Neuronal stem cell (in vitro differentiated cells): ENCODE measurements around the gene UGT1A3.

Experiments
- DNase-seq: peaks from one replicate; pipeline ENCODE4 v3.0.0-alpha.2; 2013; ENCODE audit warnings: low spot score
- H2AFZ ChIP-seq: one replicate; pipeline ENCODE4 v1.6.1; 2013; ENCODE audit warnings: mild to moderate bottlenecking, low read length, inconsistent platforms
- H2AK5ac ChIP-seq: 2 replicates; pipeline ENCODE4 v1.6.1; 2013; ENCODE audit warnings: low read depth, mild to moderate bottlenecking, inconsistent platforms, low read length, moderate library complexity, mixed read lengths
- H2BK120ac ChIP-seq: 2 replicates; pipeline ENCODE4 v1.6.1; 2013; ENCODE audit warnings: low read depth, mild to moderate bottlenecking, inconsistent platforms, low read length, moderate library complexity, mixed read lengths
- H2BK12ac ChIP-seq: one replicate; pipeline ENCODE4 v1.6.1; 2013; ENCODE audit warnings: low read length, inconsistent platforms
- H2BK15ac ChIP-seq: 2 replicates; pipeline ENCODE4 v1.6.1; 2013; ENCODE audit warnings: mild to moderate bottlenecking, low read length, inconsistent platforms, mixed read lengths
- H2BK5ac ChIP-seq: one replicate; pipeline ENCODE4 v1.6.1; 2013; ENCODE audit warnings: inconsistent platforms, mild to moderate bottlenecking, low read length, moderate library complexity
- H3K14ac ChIP-seq: one replicate; pipeline ENCODE4 v1.6.1; 2013; ENCODE audit warnings: low read length, inconsistent platforms
- H3K18ac ChIP-seq: 2 replicates; pipeline ENCODE4 v1.6.1; 2013; ENCODE audit warnings: low read length, inconsistent platforms
- H3K23ac ChIP-seq: 2 replicates; pipeline ENCODE4 v1.6.1; 2013; ENCODE audit warnings: low read depth, mild to moderate bottlenecking, mixed read lengths, low read length, inconsistent platforms; ENCODE audit not compliant: poor library complexity
- H3K27ac ChIP-seq: replicated peaks from 3 replicates; pipeline ENCODE4 v1.5.1; 2013; ENCODE audit warnings: low read length, inconsistent platforms
- H3K27me3 ChIP-seq, 3 experiments: 2 replicates each; pipeline ENCODE4 v1.6.1; 2013; ENCODE audit warnings: low read length in 3 of 3, mild to moderate bottlenecking in 2 of 3, inconsistent platforms in 1 of 3, low read depth in 1 of 3, mixed read lengths in 1 of 3, moderate library complexity in 1 of 3; ENCODE audit not compliant: control insufficient read depth in 3 of 3, insufficient read depth in 3 of 3
- H3K36me3 ChIP-seq, 2 donors: replicated peaks in 1 of 2; 2 replicates each; pipeline ENCODE4 v1.6.1; 2013; ENCODE audit warnings: low read length in 2 of 2; ENCODE audit not compliant: control insufficient read depth in 2 of 2, insufficient read depth in 2 of 2
- H3K4ac ChIP-seq: 2 replicates; pipeline ENCODE4 v1.6.1; 2013; ENCODE audit warnings: inconsistent platforms, mild to moderate bottlenecking, low read length, moderate library complexity
- H3K4me1 ChIP-seq, 2 donors: 1 replicate in 1 of 2; 2 replicates in 1 of 2; pipeline ENCODE4 v1.6.1; 2013; ENCODE audit warnings: low read length in 2 of 2, low read depth in 1 of 2; ENCODE audit not compliant: control insufficient read depth in 2 of 2, insufficient read depth in 1 of 2
- H3K4me2 ChIP-seq: one replicate; pipeline ENCODE4 v1.6.1; 2013; ENCODE audit warnings: mild to moderate bottlenecking, low read length, inconsistent platforms; ENCODE audit not compliant: insufficient read depth, poor library complexity, severe bottlenecking
- H3K4me3 ChIP-seq, 2 donors: 2 replicates each; pipeline ENCODE4 v1.5.1; 2013; ENCODE audit warnings: low read length in 2 of 2, mild to moderate bottlenecking in 2 of 2, inconsistent platforms in 1 of 2, moderate library complexity in 1 of 2
- H3K79me1 ChIP-seq: one replicate; pipeline ENCODE4 v1.6.1; 2013; ENCODE audit warnings: low read depth, mild to moderate bottlenecking, inconsistent platforms, low read length, moderate library complexity
- H3K9ac ChIP-seq: one replicate; pipeline ENCODE4 v1.6.1; 2013; ENCODE audit warnings: mild to moderate bottlenecking, low read depth, low read length, inconsistent platforms; ENCODE audit not compliant: poor library complexity
- H3K9me3 ChIP-seq, 2 donors: replicated peaks in 1 of 2; 2 replicates each; pipeline versions ENCODE3 to v1.6.1; 2013; ENCODE audit warnings: low read length in 2 of 2, mild to moderate bottlenecking in 2 of 2, inconsistent platforms in 1 of 2, low read depth in 1 of 2, mixed read lengths in 1 of 2, moderate library complexity in 1 of 2; ENCODE audit not compliant: control insufficient read depth in 2 of 2, insufficient read depth in 1 of 2
- H4K8ac ChIP-seq: one replicate; pipeline ENCODE4 v1.6.1; 2013; ENCODE audit warnings: low read depth, mild to moderate bottlenecking, inconsistent platforms, low read length, moderate library complexity
- H4K91ac ChIP-seq: one replicate; pipeline ENCODE4 v1.6.1; 2013; ENCODE audit warnings: low read length, low read depth, mild to moderate bottlenecking, inconsistent platforms; ENCODE audit not compliant: poor library complexity
- WGBS, 2 donors: extraction: QIAGEN DNeasy Blood & Tissue Kit; methylation state at CpG; one replicate each; pipeline ENCODE4 v1.1.7; 2013; ENCODE audit warnings: missing lambda C conversion rate in 2 of 2, mixed read lengths in 1 of 2; ENCODE audit not compliant: insufficient read length in 2 of 2, insufficient replicate concordance in 1 of 2; ENCODE audit errors: extremely low coverage in 2 of 2; 5-methylcytosine and 5-hydroxymethylcytosine counted together

UGT1A3 gene

DNA sequence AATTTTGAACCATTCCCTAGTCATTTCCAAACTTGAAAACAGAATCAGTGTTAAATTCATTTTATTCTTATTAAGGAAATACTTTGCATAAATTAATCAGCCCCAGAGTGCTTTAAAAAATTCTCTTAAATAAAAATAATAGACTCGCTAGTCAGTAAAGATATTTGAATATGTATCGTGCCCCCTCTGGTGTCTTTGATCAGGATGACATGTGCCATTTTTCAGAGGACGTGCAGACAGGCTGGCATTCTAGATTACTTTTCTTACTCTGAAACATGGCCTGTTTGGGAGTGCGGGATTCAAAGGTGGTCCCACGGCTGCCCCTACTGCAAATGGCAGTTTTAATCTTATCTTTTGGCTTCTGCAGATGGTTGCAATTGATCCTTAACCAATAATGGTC lies 43.7 kb downstream of the UGT1A3 start:
- H4K8ac ChIP-seq, result no peak overlapping the region
- no peaks in the 10 kb centered on the region for H3K79me1 ChIP-seq

DNA sequence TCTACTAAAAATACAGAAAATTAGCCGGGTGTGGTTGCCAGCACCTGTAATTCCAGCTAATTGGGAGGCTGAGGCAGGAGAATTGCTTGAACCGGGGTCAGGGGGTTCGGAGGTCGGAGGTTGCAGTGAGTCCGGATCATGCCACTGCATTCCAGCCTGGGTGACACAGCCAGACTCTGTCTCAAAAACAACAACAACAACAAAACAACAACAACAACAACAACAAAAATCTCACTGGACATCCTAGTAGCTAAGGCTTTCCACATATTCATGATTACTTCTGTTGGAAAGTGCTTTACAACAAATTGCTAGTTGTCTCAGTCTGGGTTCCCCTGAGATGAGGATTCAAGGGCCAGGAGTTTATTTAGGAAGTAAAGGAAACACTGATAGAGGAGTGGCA lies 45.0 kb downstream of the UGT1A3 start:
- H2BK120ac ChIP-seq, result no peak overlapping the region
- H3K4me2 ChIP-seq, result no peak overlapping the region
- H3K14ac ChIP-seq, result no peak overlapping the region
- no peak overlapping the region for H3K18ac ChIP-seq
- H3K9me3 ChIP-seq, result peaks cover 4 to 14% of the 10 kb centered on the region in 2 donors
- no peak overlapping the region for H4K8ac ChIP-seq
- no CpG with 5 or more reads among the region's 5 CpGs for WGBS, 2 donors
- H3K4ac ChIP-seq, result no peak overlapping the region
- H3K27ac ChIP-seq, result no peak overlapping the region
- no peaks in the 10 kb centered on the region for H3K4me1 ChIP-seq
- H3K36me3 ChIP-seq, result no peaks in the 10 kb centered on the region
- no peak overlapping the region for H2AFZ ChIP-seq
- H2BK15ac ChIP-seq, result no peak overlapping the region
- no peak for DNase-seq
- no peak overlapping the region for H2BK12ac ChIP-seq
- no peak overlapping the region for H3K9ac ChIP-seq
- no peak overlapping the region for H3K4me3 ChIP-seq
- no peak overlapping the region for H2BK5ac ChIP-seq
- H2AK5ac ChIP-seq, result no peak overlapping the region
- H3K27me3 ChIP-seq, result no peaks in the 10 kb centered on the region
- no peak overlapping the region for H3K23ac ChIP-seq
- H4K91ac ChIP-seq, result no peak overlapping the region
- H3K79me1 ChIP-seq, result no peaks in the 10 kb centered on the region

More for the DNA sequence above, 43.7 kb downstream of the UGT1A3 start:
- H3K18ac ChIP-seq, result no peak overlapping the region
- no peak overlapping the region for H3K27ac ChIP-seq
- no peak overlapping the region for H2BK120ac ChIP-seq
- WGBS, 2 donors, result no CpG with 5 or more reads among the region's 5 CpGs
- H2BK5ac ChIP-seq, result no peak overlapping the region
- no peak overlapping the region for H3K9ac ChIP-seq
- DNase-seq, result no peak
- H3K9me3 ChIP-seq, result peaks cover 4 to 14% of the 10 kb centered on the region in 2 donors
- H3K4me2 ChIP-seq, result no peak overlapping the region
- H3K14ac ChIP-seq, result no peak overlapping the region
- H2AK5ac ChIP-seq, result no peak overlapping the region
- peaks cover 3% of the 10 kb centered on the region in 2 donors for H3K4me1 ChIP-seq
- H3K27me3 ChIP-seq, result no peaks in the 10 kb centered on the region
- H3K4ac ChIP-seq, result no peak overlapping the region
- no peak overlapping the region for H2BK12ac ChIP-seq
- H3K23ac ChIP-seq, result no peak overlapping the region
- H3K4me3 ChIP-seq, result no peak overlapping the region
- no peak overlapping the region for H2BK15ac ChIP-seq
- H2AFZ ChIP-seq, result no peak overlapping the region
- H3K36me3 ChIP-seq, result no peaks in the 10 kb centered on the region
- H4K91ac ChIP-seq, result no peak overlapping the region

DNA sequence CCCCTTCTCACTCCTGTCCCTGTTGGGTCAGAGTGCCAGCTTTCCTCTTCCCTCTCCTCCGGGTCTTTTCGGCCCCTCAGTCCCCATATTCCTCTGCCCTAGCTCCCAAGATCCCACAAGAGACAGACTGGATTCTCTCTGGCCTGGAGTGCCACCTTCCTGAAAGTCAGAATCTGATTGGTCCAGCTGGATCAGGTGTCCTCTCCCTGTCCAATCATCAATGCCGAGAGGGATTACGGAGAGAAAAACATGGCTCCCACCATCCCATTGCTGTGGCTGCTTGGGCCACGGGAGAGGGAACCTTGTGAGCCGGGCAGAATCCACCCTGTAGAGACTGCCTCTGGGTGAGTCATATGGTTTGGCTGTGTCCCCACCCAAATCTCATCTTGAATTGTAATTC lies 46.6 kb downstream of the UGT1A3 start:
- no peak overlapping the region for H4K91ac ChIP-seq
- no peak overlapping the region for H2BK12ac ChIP-seq
- peaks cover 0 to 2% (median 0%) of the 10 kb centered on the region in 3 experiments for H3K27me3 ChIP-seq
- no peak overlapping the region for H2AFZ ChIP-seq
- no peak overlapping the region for H3K23ac ChIP-seq
- no peak overlapping the region for H3K9ac ChIP-seq
- peaks cover 4 to 6% of the 10 kb centered on the region in 2 donors for H3K9me3 ChIP-seq
- H3K4me2 ChIP-seq, result no peak overlapping the region
- H2AK5ac ChIP-seq, result no peak overlapping the region
- H3K4ac ChIP-seq, result no peak overlapping the region
- no peak overlapping the region for H3K4me3 ChIP-seq
- H2BK15ac ChIP-seq, result no peak overlapping the region
- H3K27ac ChIP-seq, result no peak overlapping the region
- no peak overlapping the region for H2BK5ac ChIP-seq
- H3K18ac ChIP-seq, result no peak overlapping the region
- H3K4me1 ChIP-seq, result no peaks in the 10 kb centered on the region
- no peak overlapping the region for H4K8ac ChIP-seq
- no peak overlapping the region for H2BK120ac ChIP-seq
- WGBS, 2 donors, result no CpG with 5 or more reads among the region's 6 CpGs
- no peak for DNase-seq
- H3K79me1 ChIP-seq, result no peaks in the 10 kb centered on the region
- H3K36me3 ChIP-seq, result no peaks in the 10 kb centered on the region
- H3K14ac ChIP-seq, result no peak overlapping the region

DNA sequence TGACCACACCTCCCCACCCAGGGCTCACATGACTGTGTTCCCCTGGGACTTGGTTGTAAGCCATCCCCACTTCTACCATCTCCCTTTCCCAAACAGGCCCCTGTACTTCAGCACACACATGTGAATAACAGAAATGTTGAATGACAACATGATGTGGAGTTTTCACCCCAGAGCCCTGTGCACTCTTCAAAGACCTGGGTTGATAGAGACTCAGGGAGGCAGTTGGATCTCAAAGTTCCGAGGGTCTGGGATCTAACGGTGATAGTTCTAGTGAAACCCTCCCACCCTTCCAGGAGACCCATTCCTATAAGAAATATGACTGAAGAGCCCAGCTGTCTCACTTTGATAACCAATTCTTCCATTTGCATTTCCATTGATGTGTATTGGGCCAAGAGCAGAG lies 49.2 kb downstream of the UGT1A3 start, which contains the start of gene MROH2A:
MROH2A (plus strand) TSS at position 301 of the 400 bp plus-strand sequence. CDS start 1,029 bp downstream, outside the sequence.
- H2BK12ac ChIP-seq, result no peak within 1 kb of the TSS
- H3K9me3 ChIP-seq, result peaks cover 4 to 6% of the 10 kb centered on the region in 2 donors
- no CpG with 5 or more reads among the region's 2 CpGs for WGBS, 2 donors

More for the DNA sequence above, 49.2 kb downstream of the UGT1A3 start, which contains the start of gene MROH2A:
- H4K91ac ChIP-seq, result no peak within 1 kb of the TSS
- no peaks in the 10 kb centered on the region for H3K79me1 ChIP-seq
- H2AK5ac ChIP-seq, result no peak within 1 kb of the TSS
- no peaks in the 10 kb centered on the region for H3K36me3 ChIP-seq
- H2AFZ ChIP-seq, result no peak within 1 kb of the TSS
- peaks cover 0 to 2% (median 0%) of the 10 kb centered on the region in 3 experiments for H3K27me3 ChIP-seq
- H3K4me3 ChIP-seq, result no peak within 1 kb of the TSS
- no peak within 1 kb of the TSS for H2BK120ac ChIP-seq
- no peak within 1 kb of the TSS for H2BK15ac ChIP-seq
- H2BK5ac ChIP-seq, result no peak within 1 kb of the TSS
- no peak within 1 kb of the TSS for H3K9ac ChIP-seq
- H3K14ac ChIP-seq, result no peak within 1 kb of the TSS
- H3K4me2 ChIP-seq, result no peak within 1 kb of the TSS
- no peak within 1 kb of the TSS for H3K27ac ChIP-seq
- H3K18ac ChIP-seq, result no peak within 1 kb of the TSS
- H3K4me1 ChIP-seq, result no peaks in the 10 kb centered on the region
- H3K4ac ChIP-seq, result no peak within 1 kb of the TSS
- DNase-seq, result no peak
- H4K8ac ChIP-seq, result peak within 1 kb of the TSS; percentile 26
- no peak within 1 kb of the TSS for H3K23ac ChIP-seq
